ENCODE results near the gene SNX1.

- TF ChIP-seq CTCF (IDR thresholded peaks at IDR 0.05) (no peak), EZH2 (IDR thresholded peaks at IDR 0.05; ENCODE audit: borderline replicate concordance, insufficient read depth, low read depth, low read length, poor library complexity, severe bottlenecking) (no peak)
Observed at GRCh38 chr15:64121614-64122013, 25.8 kb downstream of the SNX1 start.
